ENCODE data around the gene SMYD4. TPM values are rescaled to one million over a fixed set of nuclear protein-coding genes. Genes with fewer than 3 reads are reported as not detected.
"Not testable (repeated sequence)": the region's sequence is repeated elsewhere in the genome, so short reads cannot be mapped to it uniquely, and the experiment has no call there.

The SMYD4 gene
- polyA plus RNA-seq, 1 donor: 7.9 TPM

GRCh38 chr17:1830288-1830687, 586 bp upstream of the SMYD4 start:
- DNase-seq (ENCODE audit: low read depth): no peak

- no peak for DNase-seq (ENCODE audit: low read depth)
These were observed 498 bp downstream of the SMYD4 start for GRCh38 chr17:1829216-1829591.

- no peak for DNase-seq (ENCODE audit: low read depth)
These were observed 9.0 kb downstream of the SMYD4 start for GRCh38 chr17:1820528-1821252.

- DNase-seq (ENCODE audit: low read depth): no peak
These were observed 16.6 kb downstream of the SMYD4 start for GRCh38 chr17:1813088-1813487.

- DNase-seq (ENCODE audit: low read depth): no peak
These were observed 19.1 kb downstream of the SMYD4 start for GRCh38 chr17:1810450-1811103.

GRCh38 chr17:1809815-1810214, 19.9 kb downstream of the SMYD4 start:
- not testable (repeated sequence) for DNase-seq (ENCODE audit: low read depth)

GRCh38 chr17:1808644-1809043, 21.1 kb downstream of the SMYD4 start:
- DNase-seq (ENCODE audit: low read depth): no peak

GRCh38 chr17:1807890-1808289, 21.8 kb downstream of the SMYD4 start:
- DNase-seq (ENCODE audit: low read depth): no peak

- DNase-seq (ENCODE audit: low read depth): no peak
These were observed 26.4 kb downstream of the SMYD4 start for GRCh38 chr17:1803280-1803679.

- DNase-seq (ENCODE audit: low read depth): no peak
These were observed 27.3 kb downstream of the SMYD4 start for GRCh38 chr17:1802429-1802828.

GRCh38 chr17:1800712-1801111, 29.0 kb downstream of the SMYD4 start:
- no peak for DNase-seq (ENCODE audit: low read depth)

- DNase-seq (ENCODE audit: low read depth): no peak
These were observed 29.5 kb downstream of the SMYD4 start for GRCh38 chr17:1800240-1800639.

- not testable (repeated sequence) for DNase-seq (ENCODE audit: low read depth)
These were observed 31.9 kb downstream of the SMYD4 start for GRCh38 chr17:1797846-1798245.

- DNase-seq (ENCODE audit: low read depth): no peak
These were observed 32.4 kb downstream of the SMYD4 start for GRCh38 chr17:1797323-1797722.

GRCh38 chr17:1796800-1797199, 32.9 kb downstream of the SMYD4 start:
- no peak for DNase-seq (ENCODE audit: low read depth)

- DNase-seq (ENCODE audit: low read depth): no peak
These were observed 36.3 kb downstream of the SMYD4 start for GRCh38 chr17:1793447-1793806.

- DNase-seq (ENCODE audit: low read depth): no peak
These were observed 36.9 kb downstream of the SMYD4 start for GRCh38 chr17:1792495-1793446.

- DNase-seq (ENCODE audit: low read depth): no peak
These were observed 39.8 kb downstream of the SMYD4 start for GRCh38 chr17:1789936-1790335.

- DNase-seq (ENCODE audit: low read depth): no peak
These were observed 42.3 kb downstream of the SMYD4 start for GRCh38 chr17:1787301-1787902.

- DNase-seq (ENCODE audit: low read depth): no peak
These were observed 43.0 kb downstream of the SMYD4 start for GRCh38 chr17:1786708-1787107.

- no peak for DNase-seq (ENCODE audit: low read depth)
These were observed 43.8 kb downstream of the SMYD4 start for GRCh38 chr17:1785930-1786329.
